Uterus (tissue), 4 donors: ENCODE measurements around the gene OSBPL1A. TPM values are rescaled to one million over a fixed set of nuclear protein-coding genes. Genes with fewer than 3 reads are reported as not detected.

Source experiments
- DNase-seq, 2 donors: peaks; one replicate each; pipeline ENCODE4 v3.0.0-alpha.2; 2019 to 2020
- H3K27ac ChIP-seq, 2 donors: fragments of 200-600 bp; sonication (generic); 1 replicate in 1 of 2; 2 replicates in 1 of 2; pipeline ENCODE4 v1.5.1; 2016 to 2018
- H3K27me3 ChIP-seq, 2 donors: fragments of 200-600 bp; sonication (generic); one replicate each; pipeline ENCODE4 v1.5.1; 2018 to 2019; ENCODE audit warnings: control low read depth in 1 of 2
- H3K36me3 ChIP-seq, 2 donors: fragments of 200-600 bp; sonication (generic); one replicate each; pipeline ENCODE4 v1.5.1; 2019; ENCODE audit warnings: control low read depth in 1 of 2
- H3K4me1 ChIP-seq, 2 donors: fragments of 200-600 bp; sonication (generic); one replicate each; pipeline ENCODE4 v1.5.1; 2018 to 2019; ENCODE audit warnings: control low read depth in 1 of 2
- H3K4me3 ChIP-seq, 2 donors: fragments of 200-600 bp; sonication (generic); 1 replicate in 1 of 2; 2 replicates in 1 of 2; pipeline ENCODE4 v1.5.1; 2018 to 2019; ENCODE audit warnings: mild to moderate bottlenecking in 1 of 2
- H3K9me3 ChIP-seq, 2 donors: fragments of 200-600 bp; sonication (generic); one replicate each; pipeline ENCODE4 v1.5.1; 2019; ENCODE audit warnings: control low read depth in 1 of 2
- CTCF ChIP-seq, 4 experiments: fragments of 200-600 bp in 2 of 4; fragments of 450-650 bp in 2 of 4; sonication (generic) in 2 of 4; IDR thresholded peaks; one replicate each; pipeline ENCODE4 v1.5.1; 2016 to 2019; ENCODE audit warnings: antibody characterized with exemption in 4 of 4, mild to moderate bottlenecking in 2 of 4, moderate library complexity in 1 of 4
- POLR2A ChIP-seq, 2 donors: fragments of 450-650 bp; IDR thresholded peaks; one replicate each; pipeline ENCODE4 v1.6.1; 2016; ENCODE audit warnings: antibody characterized with exemption in 2 of 2, mild to moderate bottlenecking in 1 of 2, moderate library complexity in 1 of 2
- intact Hi-C: fragments of 100-400 bp; cut with DNase I; formaldehyde crosslinking; loops from one replicate; pipeline ENCODE4 v1.15.1; 2023; ENCODE audit warnings: low total_unique reads
- total RNA-seq, 4 donors: library from RNA; depleted of rRNA in 3 of 4; stranded (reverse); fragments of >200 nt in 3 of 4; gene quantifications; one replicate each; pipeline versions ENCODE4 v1.1.0 to v1.2.4, GENCODE V29; 2014 to 2023
- donor health status: DM: yes; HTN: yes; CAD: no.

OSBPL1A gene
- total RNA-seq, 4 donors from 2014 or later, result 49.4 to 72.4 (median 62.5) TPM

GRCh38 chr18:24400587-24400986 is 3.0 kb upstream of the OSBPL1A start:
- Histone ChIP-seq H3K9me3 (no peaks in the 10 kb centered on the region), H3K27me3 (no peaks in the 10 kb centered on the region), H3K27ac (no peak overlapping the region), H3K4me3 (no peak overlapping the region), H3K36me3 (no peaks in the 10 kb centered on the region), H3K4me1 (no peaks in the 10 kb centered on the region)
- TF ChIP-seq POLR2A (IDR thresholded peaks at IDR 0.05) (no peak), CTCF (IDR thresholded peaks at IDR 0.05) (no peak)
- DNase-seq, result no peak
- intact Hi-C loops, result no loop called here

GRCh38 chr18:24398540-24398939 is 916 bp upstream of the OSBPL1A start:
- no peaks in the 10 kb centered on the region for H3K27me3 ChIP-seq
- H3K4me3 ChIP-seq, result no peak overlapping the region
- H3K4me1 ChIP-seq, result no peaks in the 10 kb centered on the region
- TF ChIP-seq POLR2A (IDR thresholded peaks at IDR 0.05) (no peak), CTCF (IDR thresholded peaks at IDR 0.05) (no peak)
- no peaks in the 10 kb centered on the region for H3K9me3 ChIP-seq
- intact Hi-C loops, result no loop called here
- H3K27ac ChIP-seq, result peak overlapping the region in 1 of 2 donors; percentile 85
- H3K36me3 ChIP-seq, result no peaks in the 10 kb centered on the region
- DNase-seq, result no peak

- H3K36me3 ChIP-seq, result no peaks in the 10 kb centered on the region
- no peaks in the 10 kb centered on the region for H3K27me3 ChIP-seq
- no peaks in the 10 kb centered on the region for H3K4me1 ChIP-seq
- no peaks in the 10 kb centered on the region for H3K9me3 ChIP-seq
- H3K4me3 ChIP-seq, result peak overlapping the region; percentile 60 to 68
- intact Hi-C loops, result no loop called here
- TF ChIP-seq CTCF (IDR thresholded peaks at IDR 0.05) (no peak), POLR2A (IDR thresholded peaks at IDR 0.05) (no peak)
- peak overlapping the region; percentile 79 to 85 for H3K27ac ChIP-seq
- DNase-seq, result peak; percentile 38 to 67
Observed at GRCh38 chr18:24397131-24397693, 412 bp downstream of the OSBPL1A start.

GRCh38 chr18:24396082-24396633 is 1.5 kb downstream of the OSBPL1A start:
- Histone ChIP-seq H3K4me3 (no peak overlapping the region), H3K27ac (no peak overlapping the region), H3K4me1 (no peaks in the 10 kb centered on the region), H3K36me3 (no peaks in the 10 kb centered on the region), H3K9me3 (no peaks in the 10 kb centered on the region), H3K27me3 (no peaks in the 10 kb centered on the region)
- TF ChIP-seq POLR2A (IDR thresholded peaks at IDR 0.05) (no peak), CTCF (IDR thresholded peaks at IDR 0.05) (no peak)
- no peak for DNase-seq
- intact Hi-C loops, result no loop called here

GRCh38 chr18:24395049-24395795 is 2.4 kb downstream of the OSBPL1A start:
- Histone ChIP-seq H3K36me3 (no peaks in the 10 kb centered on the region), H3K4me3 (no peak overlapping the region), H3K4me1 (no peaks in the 10 kb centered on the region), H3K27me3 (no peaks in the 10 kb centered on the region), H3K9me3 (no peaks in the 10 kb centered on the region), H3K27ac (no peak overlapping the region)
- DNase-seq, result no peak
- intact Hi-C loops, result no loop called here
- no peak for TF ChIP-seq CTCF (IDR thresholded peaks at IDR 0.05)
- no peak for TF ChIP-seq POLR2A (IDR thresholded peaks at IDR 0.05)
